K562 (cell line): Measurements from ENCODE around the gene CLDN7.

Experiments used
- EP300 ChIP-seq: IDR thresholded peaks from 2 replicates; pipeline ENCODE4 v1.6.1; 2012; ENCODE audit warnings: low read length, improper control_type of control experiment
- KLF16 ChIP-seq: IDR thresholded peaks from 2 replicates; pipeline ENCODE4 v1.6.1; 2016; ENCODE audit warnings: antibody characterized with exemption
- POLR2A ChIP-seq: fragments of 450-650 bp; conservative IDR thresholded peaks from 2 replicates; pipeline ENCODE4 v1.6.1; 2016
- RB1 ChIP-seq: fragments of 450-650 bp; IDR thresholded peaks from 2 replicates; pipeline ENCODE4 v1.6.1; 2017; ENCODE audit warnings: low read depth, mild to moderate bottlenecking
- TCF7L2 ChIP-seq: fragments of 150-350 bp; IDR thresholded peaks from 2 replicates; pipeline ENCODE4 v1.6.1; 2016; ENCODE audit warnings: low read depth, mild to moderate bottlenecking, low read length, moderate library complexity
- ZNF644 ChIP-seq: fragments of 200-800 bp; sonication (Bioruptor generic); IDR thresholded peaks from 2 replicates; pipeline ENCODE4 v1.6.1; 2016; ENCODE audit warnings: low read depth, missing genetic modification characterization, missing compliant biosample characterization
- TF ChIP-seq, protein P1 (sequence below), 3 experiments: IDR thresholded peaks in 2 of 3; conservative IDR thresholded peaks in 1 of 3; 2 replicates each; pipeline ENCODE4 v1.5.1; 2011 to 2012; ENCODE audit warnings: low read length in 3 of 3, mild to moderate bottlenecking in 3 of 3, control low read depth in 2 of 3, improper control_type of control experiment in 1 of 3, inconsistent platforms in 1 of 3, low read depth in 1 of 3, mixed read lengths in 1 of 3, moderate library complexity in 1 of 3; ENCODE audit not compliant: insufficient read depth in 2 of 3

DNA sequence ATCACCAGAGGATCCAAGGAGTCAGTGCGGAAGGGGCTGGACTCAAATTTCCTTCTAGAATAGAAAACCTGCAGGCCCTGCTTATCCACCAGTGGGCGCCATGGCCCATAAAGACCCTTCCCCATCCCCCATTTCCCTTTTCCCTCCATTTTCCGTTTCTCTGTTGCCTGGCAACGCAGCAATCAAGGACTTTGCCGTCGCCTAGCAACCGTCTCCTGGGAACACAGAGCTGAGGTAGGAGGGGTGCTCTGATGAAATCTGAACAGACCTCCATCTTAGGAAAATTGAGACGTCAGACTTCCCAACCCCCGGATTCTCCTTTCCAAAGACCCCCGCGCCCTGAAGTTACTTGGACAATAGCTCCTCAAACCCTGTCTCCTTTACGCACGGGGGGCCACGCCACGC is 48.4 kb downstream of the CLDN7 start:
- TF ChIP-seq, protein P1, sequence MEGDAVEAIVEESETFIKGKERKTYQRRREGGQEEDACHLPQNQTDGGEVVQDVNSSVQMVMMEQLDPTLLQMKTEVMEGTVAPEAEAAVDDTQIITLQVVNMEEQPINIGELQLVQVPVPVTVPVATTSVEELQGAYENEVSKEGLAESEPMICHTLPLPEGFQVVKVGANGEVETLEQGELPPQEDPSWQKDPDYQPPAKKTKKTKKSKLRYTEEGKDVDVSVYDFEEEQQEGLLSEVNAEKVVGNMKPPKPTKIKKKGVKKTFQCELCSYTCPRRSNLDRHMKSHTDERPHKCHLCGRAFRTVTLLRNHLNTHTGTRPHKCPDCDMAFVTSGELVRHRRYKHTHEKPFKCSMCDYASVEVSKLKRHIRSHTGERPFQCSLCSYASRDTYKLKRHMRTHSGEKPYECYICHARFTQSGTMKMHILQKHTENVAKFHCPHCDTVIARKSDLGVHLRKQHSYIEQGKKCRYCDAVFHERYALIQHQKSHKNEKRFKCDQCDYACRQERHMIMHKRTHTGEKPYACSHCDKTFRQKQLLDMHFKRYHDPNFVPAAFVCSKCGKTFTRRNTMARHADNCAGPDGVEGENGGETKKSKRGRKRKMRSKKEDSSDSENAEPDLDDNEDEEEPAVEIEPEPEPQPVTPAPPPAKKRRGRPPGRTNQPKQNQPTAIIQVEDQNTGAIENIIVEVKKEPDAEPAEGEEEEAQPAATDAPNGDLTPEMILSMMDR (IDR thresholded peaks at IDR 0.05 in 2 of 3, conservative IDR thresholded peaks at IDR 0.05 in 1 of 3; ENCODE audit: insufficient read depth in 2 of 3, low read depth in 1 of 3, low read length in 3 of 3): peak; percentile 47 to 60 (median 49); a peak in 5 of 6 replicates
- TF ChIP-seq KLF16 (0 out of 2 replicates have a peak, but pooled peaks have one; percentile 5), TCF7L2 (no peak), RB1 (0 out of 2 replicates have a peak, but pooled peaks have one; percentile 6), POLR2A (no peak), EP300 (no peak), ZNF644 (tag) (no peak)
